Liver (tissue), 9 donors: ENCODE measurements around the gene UBE2D1. TPM values are rescaled to one million over a fixed set of nuclear protein-coding genes. Genes with fewer than 3 reads are reported as not detected.

Source experiments
- DNase-seq: peaks from one replicate; pipeline ENCODE4 v3.0.0-alpha.2; 2017; ENCODE audit warnings: low spot score
- H3K27ac ChIP-seq, 2 donors: one replicate each; pipeline ENCODE4 v1.7.0; 2013; ENCODE audit warnings: inconsistent platforms in 2 of 2, low read length in 2 of 2, control low read depth in 1 of 2, low read depth in 1 of 2, mild to moderate bottlenecking in 1 of 2
- H3K27me3 ChIP-seq, 4 donors: one replicate each; pipeline versions ENCODE4 v1.6.1 to v1.7.0; 2013; ENCODE audit warnings: low read length in 3 of 4, inconsistent platforms in 1 of 4, mild to moderate bottlenecking in 1 of 4, moderate library complexity in 1 of 4; ENCODE audit not compliant: control insufficient read depth in 4 of 4, insufficient read depth in 4 of 4
- H3K36me3 ChIP-seq, 4 donors: one replicate each; pipeline versions ENCODE4 v1.6.1 to v1.7.0; 2013; ENCODE audit warnings: low read length in 3 of 4, mild to moderate bottlenecking in 3 of 4, low read depth in 1 of 4, moderate library complexity in 1 of 4; ENCODE audit not compliant: control insufficient read depth in 4 of 4, insufficient read depth in 3 of 4
- H3K4me1 ChIP-seq, 4 donors: one replicate each; pipeline versions ENCODE4 v1.6.1 to v1.7.0; 2013; ENCODE audit warnings: low read length in 3 of 4, mild to moderate bottlenecking in 3 of 4, moderate library complexity in 1 of 4; ENCODE audit not compliant: control insufficient read depth in 4 of 4, insufficient read depth in 4 of 4
- H3K4me3 ChIP-seq, 3 donors: one replicate each; pipeline versions ENCODE4 v1.6.1 to v1.7.0; 2013; ENCODE audit warnings: low read length in 3 of 3, control low read depth in 1 of 3, low read depth in 1 of 3, mild to moderate bottlenecking in 1 of 3
- H3K9ac ChIP-seq, 2 donors: one replicate each; pipeline ENCODE4 v1.7.0; 2013; ENCODE audit warnings: low read length in 2 of 2, mild to moderate bottlenecking in 2 of 2, moderate library complexity in 2 of 2, control low read depth in 1 of 2, low read depth in 1 of 2
- H3K9me3 ChIP-seq, 4 donors: one replicate each; pipeline versions ENCODE4 v1.6.1 to v1.7.0; 2013; ENCODE audit warnings: low read length in 3 of 4; ENCODE audit not compliant: control insufficient read depth in 4 of 4
- EGR1 ChIP-seq, 2 donors: IDR thresholded peaks; 2 replicates each; pipeline ENCODE4 v1.6.1; 2016 to 2018; ENCODE audit warnings: antibody characterized with exemption in 2 of 2, low read depth in 2 of 2
- FOXA2 ChIP-seq: IDR thresholded peaks from 2 replicates; pipeline ENCODE4 v1.6.1; 2016; ENCODE audit warnings: antibody characterized with exemption
- GABPA ChIP-seq, 2 donors: IDR thresholded peaks in 1 of 2; conservative IDR thresholded peaks in 1 of 2; 2 replicates each; pipeline ENCODE4 v1.6.1; 2016; ENCODE audit warnings: antibody characterized with exemption in 2 of 2, mild to moderate bottlenecking in 1 of 2, moderate library complexity in 1 of 2
- HNF4A ChIP-seq, 2 donors: conservative IDR thresholded peaks; 2 replicates each; pipeline ENCODE4 v1.6.1; 2016; ENCODE audit warnings: antibody characterized with exemption in 2 of 2, mild to moderate bottlenecking in 2 of 2
- HNF4G ChIP-seq: IDR thresholded peaks from 2 replicates; pipeline ENCODE4 v1.6.1; 2016; ENCODE audit warnings: antibody characterized with exemption
- JUND ChIP-seq, 2 donors: IDR thresholded peaks; 2 replicates each; pipeline ENCODE4 v1.6.1; 2016; ENCODE audit warnings: antibody characterized with exemption in 2 of 2
- NR2F2 ChIP-seq: IDR thresholded peaks from 2 replicates; pipeline ENCODE4 v1.6.1; 2016; ENCODE audit warnings: antibody characterized with exemption
- RAD21 ChIP-seq, 2 donors: IDR thresholded peaks; 2 replicates each; pipeline ENCODE4 v1.6.1; 2016; ENCODE audit warnings: antibody characterized with exemption in 2 of 2, mild to moderate bottlenecking in 2 of 2
- REST ChIP-seq: IDR thresholded peaks from 2 replicates; pipeline ENCODE4 v1.6.1; 2016; ENCODE audit warnings: antibody characterized with exemption, mild to moderate bottlenecking
- RXRA ChIP-seq, 2 donors: IDR thresholded peaks; 2 replicates each; pipeline ENCODE4 v1.6.1; 2017 to 2018; ENCODE audit warnings: antibody characterized with exemption in 2 of 2, mild to moderate bottlenecking in 1 of 2
- TAF1 ChIP-seq: conservative IDR thresholded peaks from 2 replicates; pipeline ENCODE4 v1.6.1; 2016; ENCODE audit warnings: antibody characterized with exemption, mild to moderate bottlenecking
- YY1 ChIP-seq: IDR thresholded peaks from 2 replicates; pipeline ENCODE4 v1.6.1; 2016; ENCODE audit warnings: antibody characterized with exemption, mild to moderate bottlenecking
- WGBS: extraction: QIAGEN DNeasy Blood & Tissue Kit; methylation state at CpG from one replicate; pipeline ENCODE4 v1.1.7; 2013; 5-methylcytosine and 5-hydroxymethylcytosine counted together
- polyA plus RNA-seq, 2 donors: library from polyadenylated mRNA; stranded (reverse) in 1 of 2; unstranded in 1 of 2; fragments of 200-250 nt in 1 of 2; fragments of >200 nt in 1 of 2; fragmentation: Nextera tagmentation in 1 of 2; extraction: Ambion mirVana in 1 of 2; gene quantifications; one replicate each; pipeline versions ENCODE4 v1.2.1 to v1.2.3, GENCODE V29; 2013 to 2015
- total RNA-seq, 2 donors: library from RNA; depleted of rRNA; stranded (reverse); fragments of >200 nt; gene quantifications; one replicate each; pipeline ENCODE4 v1.2.3, GENCODE V29; 2014
- TF ChIP-seq, protein P1 (sequence below): fragments of 150-350 bp; IDR thresholded peaks from 2 replicates; pipeline ENCODE4 v1.5.1; 2017; ENCODE audit warnings: improper control_type of control experiment, low read depth, low read length; ENCODE audit not compliant: missing input control
- TF ChIP-seq, protein P2 (sequence below): IDR thresholded peaks from 2 replicates; pipeline ENCODE4 v1.6.1; 2016; ENCODE audit warnings: antibody characterized with exemption
- TF ChIP-seq, protein P3 (sequence below): IDR thresholded peaks from 2 replicates; pipeline ENCODE4 v1.6.1; 2016; ENCODE audit warnings: antibody characterized with exemption
- TF ChIP-seq, protein P4 (sequence below): IDR thresholded peaks from 2 replicates; pipeline ENCODE4 v1.6.1; 2016; ENCODE audit warnings: antibody characterized with exemption
- donor health status: healthy.
- donor health status: healthy.
- donor health status: healthy.
- donor health status: healthy.
- donor health status: healthy.

UBE2D1 gene
- total and polyA plus RNA-seq, 4 donors: 3.5 to 6.8 (median 5.8) TPM

- Histone ChIP-seq H3K9ac (no peak overlapping the region), H3K4me3 (no peak overlapping the region), H3K27me3 (no peaks in the 10 kb centered on the region), H3K9me3 (no peaks in the 10 kb centered on the region), H3K27ac (no peak overlapping the region), H3K36me3 (no peaks in the 10 kb centered on the region), H3K4me1 (no peaks in the 10 kb centered on the region)
- no peak for TF ChIP-seq HNF4G
- TF ChIP-seq GABPA (IDR thresholded peaks at IDR 0.05 in 1 of 2, conservative IDR thresholded peaks at IDR 0.05 in 1 of 2): no peak
- no peak for TF ChIP-seq YY1
- no peak for TF ChIP-seq NR2F2
- no peak for TF ChIP-seq REST
- TF ChIP-seq TAF1: no peak
- TF ChIP-seq, protein P1, sequence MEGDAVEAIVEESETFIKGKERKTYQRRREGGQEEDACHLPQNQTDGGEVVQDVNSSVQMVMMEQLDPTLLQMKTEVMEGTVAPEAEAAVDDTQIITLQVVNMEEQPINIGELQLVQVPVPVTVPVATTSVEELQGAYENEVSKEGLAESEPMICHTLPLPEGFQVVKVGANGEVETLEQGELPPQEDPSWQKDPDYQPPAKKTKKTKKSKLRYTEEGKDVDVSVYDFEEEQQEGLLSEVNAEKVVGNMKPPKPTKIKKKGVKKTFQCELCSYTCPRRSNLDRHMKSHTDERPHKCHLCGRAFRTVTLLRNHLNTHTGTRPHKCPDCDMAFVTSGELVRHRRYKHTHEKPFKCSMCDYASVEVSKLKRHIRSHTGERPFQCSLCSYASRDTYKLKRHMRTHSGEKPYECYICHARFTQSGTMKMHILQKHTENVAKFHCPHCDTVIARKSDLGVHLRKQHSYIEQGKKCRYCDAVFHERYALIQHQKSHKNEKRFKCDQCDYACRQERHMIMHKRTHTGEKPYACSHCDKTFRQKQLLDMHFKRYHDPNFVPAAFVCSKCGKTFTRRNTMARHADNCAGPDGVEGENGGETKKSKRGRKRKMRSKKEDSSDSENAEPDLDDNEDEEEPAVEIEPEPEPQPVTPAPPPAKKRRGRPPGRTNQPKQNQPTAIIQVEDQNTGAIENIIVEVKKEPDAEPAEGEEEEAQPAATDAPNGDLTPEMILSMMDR: peak; percentile 78
- no peak for TF ChIP-seq RXRA (IDR thresholded peaks at IDR 0.05)
- TF ChIP-seq RAD21 (IDR thresholded peaks at IDR 0.05): peak; percentile 99
- WGBS: 72% methylated on average over 5 of the region's 5 CpGs
- DNase-seq: no peak
Observed at GRCh38 chr10:58291538-58292174, 43.1 kb upstream of the UBE2D1 start.

DNA sequence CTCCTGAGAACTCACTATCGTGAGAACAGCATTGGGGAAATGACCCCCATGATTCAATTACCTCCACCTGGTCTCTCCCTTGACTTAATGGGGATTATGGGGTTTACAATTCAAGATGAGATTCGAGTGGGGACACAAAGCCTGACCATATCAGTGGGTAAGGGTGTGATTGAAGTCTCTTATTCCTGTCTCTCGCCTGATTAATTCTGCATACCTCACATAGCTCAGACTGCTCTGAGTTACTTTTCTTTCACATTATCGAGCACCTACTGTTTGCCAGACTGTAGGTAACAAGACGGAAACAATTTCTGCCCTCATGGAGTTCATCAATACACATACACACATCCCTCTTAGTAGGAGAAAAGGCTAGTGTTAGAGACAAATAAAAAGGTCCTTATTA, 40.8 kb upstream of the UBE2D1 start:
- Histone ChIP-seq H3K9me3 (no peaks in the 10 kb centered on the region), H3K27ac (no peak overlapping the region), H3K27me3 (no peaks in the 10 kb centered on the region), H3K4me3 (no peak overlapping the region), H3K4me1 (no peaks in the 10 kb centered on the region), H3K9ac (no peak overlapping the region), H3K36me3 (no peaks in the 10 kb centered on the region)
- no peak for TF ChIP-seq HNF4A (conservative IDR thresholded peaks at IDR 0.05)
- TF ChIP-seq, protein P1: no peak
- TF ChIP-seq, protein P2, sequence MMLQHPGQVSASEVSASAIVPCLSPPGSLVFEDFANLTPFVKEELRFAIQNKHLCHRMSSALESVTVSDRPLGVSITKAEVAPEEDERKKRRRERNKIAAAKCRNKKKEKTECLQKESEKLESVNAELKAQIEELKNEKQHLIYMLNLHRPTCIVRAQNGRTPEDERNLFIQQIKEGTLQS: no peak
- no peak for TF ChIP-seq EGR1 (IDR thresholded peaks at IDR 0.05; ENCODE audit: low read depth in 2 of 2)
- no peak for TF ChIP-seq JUND (IDR thresholded peaks at IDR 0.05)
- TF ChIP-seq, protein P3, sequence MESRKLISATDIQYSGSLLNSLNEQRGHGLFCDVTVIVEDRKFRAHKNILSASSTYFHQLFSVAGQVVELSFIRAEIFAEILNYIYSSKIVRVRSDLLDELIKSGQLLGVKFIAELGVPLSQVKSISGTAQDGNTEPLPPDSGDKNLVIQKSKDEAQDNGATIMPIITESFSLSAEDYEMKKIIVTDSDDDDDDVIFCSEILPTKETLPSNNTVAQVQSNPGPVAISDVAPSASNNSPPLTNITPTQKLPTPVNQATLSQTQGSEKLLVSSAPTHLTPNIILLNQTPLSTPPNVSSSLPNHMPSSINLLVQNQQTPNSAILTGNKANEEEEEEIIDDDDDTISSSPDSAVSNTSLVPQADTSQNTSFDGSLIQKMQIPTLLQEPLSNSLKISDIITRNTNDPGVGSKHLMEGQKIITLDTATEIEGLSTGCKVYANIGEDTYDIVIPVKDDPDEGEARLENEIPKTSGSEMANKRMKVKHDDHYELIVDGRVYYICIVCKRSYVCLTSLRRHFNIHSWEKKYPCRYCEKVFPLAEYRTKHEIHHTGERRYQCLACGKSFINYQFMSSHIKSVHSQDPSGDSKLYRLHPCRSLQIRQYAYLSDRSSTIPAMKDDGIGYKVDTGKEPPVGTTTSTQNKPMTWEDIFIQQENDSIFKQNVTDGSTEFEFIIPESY: no peak
- TF ChIP-seq, protein P4, sequence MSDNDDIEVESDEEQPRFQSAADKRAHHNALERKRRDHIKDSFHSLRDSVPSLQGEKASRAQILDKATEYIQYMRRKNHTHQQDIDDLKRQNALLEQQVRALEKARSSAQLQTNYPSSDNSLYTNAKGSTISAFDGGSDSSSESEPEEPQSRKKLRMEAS: no peak
- no peak for TF ChIP-seq GABPA (IDR thresholded peaks at IDR 0.05 in 1 of 2, conservative IDR thresholded peaks at IDR 0.05 in 1 of 2)
- TF ChIP-seq HNF4G: no peak
- TF ChIP-seq REST: no peak
- TF ChIP-seq TAF1: no peak
- no peak for TF ChIP-seq FOXA2
- no peak for TF ChIP-seq RXRA (IDR thresholded peaks at IDR 0.05)
- 87% methylated on average over 5 of the region's 5 CpGs for WGBS
- no peak for DNase-seq
